K562 (cell line): Measurements from ENCODE around the gene ISCA1. TPM values are rescaled to one million over a fixed set of nuclear protein-coding genes. Genes with fewer than 3 reads are reported as not detected.

Experiments used
- C11orf30 ChIP-seq: fragments of 450-650 bp; IDR thresholded peaks from 2 replicates; pipeline ENCODE4 v1.6.1; 2016; ENCODE audit warnings: low read depth, mild to moderate bottlenecking
- CBFA2T2 ChIP-seq: fragments of 450-650 bp; conservative IDR thresholded peaks from 2 replicates; pipeline ENCODE4 v1.6.1; 2017; ENCODE audit warnings: mild to moderate bottlenecking
- ERF ChIP-seq: fragments of 450-650 bp; formaldehyde crosslinking; IDR thresholded peaks from 2 replicates; pipeline ENCODE4 v1.4.0; 2020; ENCODE audit warnings: mild to moderate bottlenecking, mixed read lengths
- KDM2B ChIP-seq: fragments of 250-450 bp; sonication (Bioruptor Pico); IDR thresholded peaks from 2 replicates; pipeline ENCODE4 v1.8.0; 2021; ENCODE audit warnings: mild to moderate bottlenecking, moderate library complexity
- KLF16 ChIP-seq: IDR thresholded peaks from 2 replicates; pipeline ENCODE4 v1.6.1; 2016; ENCODE audit warnings: antibody characterized with exemption
- MCM3 ChIP-seq: fragments of 450-650 bp; IDR thresholded peaks from 2 replicates; pipeline ENCODE4 v1.6.1; 2016
- NCOA1 ChIP-seq: fragments of 450-650 bp; IDR thresholded peaks from 2 replicates; pipeline ENCODE4 v1.6.1; 2016; ENCODE audit warnings: low read depth
- NCOR1 ChIP-seq: fragments of 450-650 bp; IDR thresholded peaks from 2 replicates; pipeline ENCODE4 v1.6.1; 2016; ENCODE audit warnings: mild to moderate bottlenecking, moderate library complexity
- PATZ1 ChIP-seq: fragments of 250-450 bp; sonication (Bioruptor Pico); IDR thresholded peaks from 2 replicates; pipeline ENCODE4 v1.5.0; 2020; ENCODE audit warnings: mild to moderate bottlenecking, borderline replicate concordance
- PML ChIP-seq: IDR thresholded peaks from 2 replicates; pipeline ENCODE4 v1.6.1; 2012; ENCODE audit warnings: low read length, inconsistent platforms
- POLR2H ChIP-seq: IDR thresholded peaks from 2 replicates; pipeline ENCODE4 v1.6.1; 2016; ENCODE audit warnings: missing genetic modification characterization, low read depth, mild to moderate bottlenecking, control low read depth, missing compliant biosample characterization, moderate library complexity
- PTRF ChIP-seq: fragments of 450-650 bp; IDR thresholded peaks from 2 replicates; pipeline ENCODE4 v1.6.1; 2016; ENCODE audit warnings: mild to moderate bottlenecking, missing genetic modification characterization, missing compliant biosample characterization
- RBM15 ChIP-seq: fragments of 200-400 bp; formaldehyde crosslinking; IDR thresholded peaks from 2 replicates; pipeline ENCODE4 v1.6.1; 2018; ENCODE audit warnings: mild to moderate bottlenecking, low read length, moderate library complexity; ENCODE audit not compliant: insufficient read depth
- SMARCE1 ChIP-seq: fragments of 450-650 bp; IDR thresholded peaks from 2 replicates; pipeline ENCODE4 v1.7.1; 2016; ENCODE audit warnings: mild to moderate bottlenecking
- ZBTB17 ChIP-seq: fragments of 450-650 bp; formaldehyde crosslinking; IDR thresholded peaks from 2 replicates; pipeline ENCODE4 v1.4.0; 2020; ENCODE audit warnings: mild to moderate bottlenecking
- ZKSCAN3 ChIP-seq: fragments of 250-450 bp; sonication (Bioruptor Pico); IDR thresholded peaks from 2 replicates; pipeline ENCODE4 v1.4.0; 2020
- ZNF174 ChIP-seq: fragments of 250-450 bp; sonication (Bioruptor Pico); IDR thresholded peaks from 2 replicates; pipeline ENCODE4 v1.4.0; 2020; ENCODE audit warnings: mild to moderate bottlenecking
- ZNF639 ChIP-seq, 2 experiments: fragments of 200-800 bp in 1 of 2; sonication (Bioruptor generic) in 1 of 2; sonication (generic) in 1 of 2; formaldehyde crosslinking in 1 of 2; IDR thresholded peaks in 1 of 2; conservative IDR thresholded peaks in 1 of 2; 2 replicates each; pipeline versions ENCODE4 v1.5.0 to v1.6.1; 2016 to 2020; ENCODE audit warnings: missing compliant biosample characterization in 1 of 2, missing genetic modification characterization in 1 of 2, missing genetic modification reagents in 1 of 2
- polyA plus RNA-seq, 8 experiments: library from polyadenylated mRNA; depleted of rRNA in 4 of 8; stranded (reverse) in 5 of 8; unstranded in 3 of 8; fragments of >200 nt; fragmentation: Nextera tagmentation in 2 of 8; fragmentation: Illumina TruSeq in 1 of 8; extraction: Ambion mirVana in 2 of 8; extraction: Trizol in 1 of 8; gene quantifications; 2 replicates each; pipeline versions ENCODE4 v1.2.1 to v1.2.3, GENCODE V29; 2011 to 2014; ENCODE audit warnings: inconsistent platforms in 1 of 8, missing spikeins in 1 of 8
- total RNA-seq, 7 experiments: library from RNA; depleted of rRNA in 6 of 7; stranded (reverse); fragments of >200 nt in 6 of 7; fragmentation: Illumina TruSeq in 2 of 7; extraction: Trizol in 2 of 7; gene quantifications; 2 replicates each; pipeline versions ENCODE4 v1.2.1 to v1.2.3, GENCODE V29; 2011 to 2021; ENCODE audit warnings: low replicate concordance in 1 of 7
- TF ChIP-seq, protein P1 (sequence below): sonication (generic); formaldehyde crosslinking; IDR thresholded peaks from 2 replicates; pipeline ENCODE4 v1.8.1; 2023; ENCODE audit warnings: mild to moderate bottlenecking, missing genetic modification reagents
- TF ChIP-seq, protein P2 (sequence below), 2 experiments: fragments of 150-350 bp in 1 of 2; IDR thresholded peaks; 2 replicates each; pipeline ENCODE4 v1.6.1; 2012 to 2016; ENCODE audit warnings: low read depth in 2 of 2, low read length in 2 of 2, mild to moderate bottlenecking in 1 of 2, moderate library complexity in 1 of 2

Gene ISCA1
- total and polyA plus RNA-seq, 9 of the 15 experiments (the other 6 are each of a cell fraction or from before 2014, with no cell fraction given): 6.5 to 27.1 (median 20.0) TPM

GRCh38 chr9:86230858-86231257 is 51.5 kb downstream of the ISCA1 start (continued):
- TF ChIP-seq ZKSCAN3 (no peak), CBFA2T2 (peak; percentile 79), SMARCE1 (no peak), PTRF (no peak), ZNF639 (CRISPR knock-in tag; conservative IDR thresholded peaks at IDR 0.05 in 1 of 2, IDR thresholded peaks at IDR 0.05 in 1 of 2) (no peak), POLR2H (tag) (no peak), NCOA1 (no peak), C11orf30 (no peak), PATZ1 (CRISPR knock-in tag) (no peak), RBM15 (no peak), ZNF174 (no peak), KLF16 (peak; percentile 35; the same call in 1 of the 2 replicates), KDM2B (CRISPR knock-in tag) (no peak), PML (0 out of 2 replicates have a peak, but pooled peaks have one; percentile 39), ZBTB17 (no peak), MCM3 (no peak), NCOR1 (peak; percentile 77), ERF (CRISPR knock-in tag) (no peak)
- TF ChIP-seq, protein P1, sequence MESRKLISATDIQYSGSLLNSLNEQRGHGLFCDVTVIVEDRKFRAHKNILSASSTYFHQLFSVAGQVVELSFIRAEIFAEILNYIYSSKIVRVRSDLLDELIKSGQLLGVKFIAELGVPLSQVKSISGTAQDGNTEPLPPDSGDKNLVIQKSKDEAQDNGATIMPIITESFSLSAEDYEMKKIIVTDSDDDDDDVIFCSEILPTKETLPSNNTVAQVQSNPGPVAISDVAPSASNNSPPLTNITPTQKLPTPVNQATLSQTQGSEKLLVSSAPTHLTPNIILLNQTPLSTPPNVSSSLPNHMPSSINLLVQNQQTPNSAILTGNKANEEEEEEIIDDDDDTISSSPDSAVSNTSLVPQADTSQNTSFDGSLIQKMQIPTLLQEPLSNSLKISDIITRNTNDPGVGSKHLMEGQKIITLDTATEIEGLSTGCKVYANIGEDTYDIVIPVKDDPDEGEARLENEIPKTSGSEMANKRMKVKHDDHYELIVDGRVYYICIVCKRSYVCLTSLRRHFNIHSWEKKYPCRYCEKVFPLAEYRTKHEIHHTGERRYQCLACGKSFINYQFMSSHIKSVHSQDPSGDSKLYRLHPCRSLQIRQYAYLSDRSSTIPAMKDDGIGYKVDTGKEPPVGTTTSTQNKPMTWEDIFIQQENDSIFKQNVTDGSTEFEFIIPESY: no peak
- TF ChIP-seq, protein P2, sequence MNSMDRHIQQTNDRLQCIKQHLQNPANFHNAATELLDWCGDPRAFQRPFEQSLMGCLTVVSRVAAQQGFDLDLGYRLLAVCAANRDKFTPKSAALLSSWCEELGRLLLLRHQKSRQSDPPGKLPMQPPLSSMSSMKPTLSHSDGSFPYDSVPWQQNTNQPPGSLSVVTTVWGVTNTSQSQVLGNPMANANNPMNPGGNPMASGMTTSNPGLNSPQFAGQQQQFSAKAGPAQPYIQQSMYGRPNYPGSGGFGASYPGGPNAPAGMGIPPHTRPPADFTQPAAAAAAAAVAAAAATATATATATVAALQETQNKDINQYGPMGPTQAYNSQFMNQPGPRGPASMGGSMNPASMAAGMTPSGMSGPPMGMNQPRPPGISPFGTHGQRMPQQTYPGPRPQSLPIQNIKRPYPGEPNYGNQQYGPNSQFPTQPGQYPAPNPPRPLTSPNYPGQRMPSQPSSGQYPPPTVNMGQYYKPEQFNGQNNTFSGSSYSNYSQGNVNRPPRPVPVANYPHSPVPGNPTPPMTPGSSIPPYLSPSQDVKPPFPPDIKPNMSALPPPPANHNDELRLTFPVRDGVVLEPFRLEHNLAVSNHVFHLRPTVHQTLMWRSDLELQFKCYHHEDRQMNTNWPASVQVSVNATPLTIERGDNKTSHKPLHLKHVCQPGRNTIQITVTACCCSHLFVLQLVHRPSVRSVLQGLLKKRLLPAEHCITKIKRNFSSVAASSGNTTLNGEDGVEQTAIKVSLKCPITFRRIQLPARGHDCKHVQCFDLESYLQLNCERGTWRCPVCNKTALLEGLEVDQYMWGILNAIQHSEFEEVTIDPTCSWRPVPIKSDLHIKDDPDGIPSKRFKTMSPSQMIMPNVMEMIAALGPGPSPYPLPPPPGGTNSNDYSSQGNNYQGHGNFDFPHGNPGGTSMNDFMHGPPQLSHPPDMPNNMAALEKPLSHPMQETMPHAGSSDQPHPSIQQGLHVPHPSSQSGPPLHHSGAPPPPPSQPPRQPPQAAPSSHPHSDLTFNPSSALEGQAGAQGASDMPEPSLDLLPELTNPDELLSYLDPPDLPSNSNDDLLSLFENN (IDR thresholded peaks at IDR 0.05; ENCODE audit: low read depth in 2 of 2, low read length in 2 of 2): peak in 1 of 2 experiments; percentile 50; a peak in 1 of 4 replicates
